ENCODE data around the gene KCNQ4. TPM values are rescaled to one million over a fixed set of nuclear protein-coding genes. Genes with fewer than 3 reads are reported as not detected.

The KCNQ4 gene
- total RNA-seq, 1 donor from 2014 or later = under 0.01 TPM

DNA sequence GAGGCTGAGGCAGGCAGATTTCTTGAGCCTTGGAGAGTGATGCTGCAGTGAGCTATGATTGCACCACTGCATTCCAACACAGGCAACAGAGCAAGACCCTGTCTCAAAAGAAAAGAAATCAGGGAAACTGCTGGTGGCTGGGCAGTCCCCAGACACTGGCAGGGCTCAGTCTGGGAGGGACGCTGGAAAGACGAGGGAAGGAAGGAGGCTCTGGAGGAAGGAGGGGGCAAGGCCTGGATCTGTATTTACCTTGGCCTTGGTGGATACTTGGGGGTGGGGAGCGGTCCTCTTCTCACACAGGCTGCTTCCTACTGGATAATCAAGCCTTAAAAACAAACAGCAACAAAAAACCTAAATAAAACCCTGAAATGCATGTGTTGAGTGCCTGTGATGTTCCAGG is 24.4 kb downstream of the KCNQ4 start:
- Histone ChIP-seq H3K27me3 (ENCODE audit: control insufficient read depth, insufficient read depth, low read length) (peaks cover 1% of the 10 kb centered on the region), H3K36me3 (ENCODE audit: control insufficient read depth, insufficient read depth, low read length) (no peaks in the 10 kb centered on the region), H3K4me3 (ENCODE audit: low read depth, low read length) (no peak overlapping the region)
- no peak for TF ChIP-seq CTCF (IDR thresholded peaks at IDR 0.05; ENCODE audit: insufficient read depth, low read length, severe bottlenecking)
- no peak for DNase-seq (ENCODE audit: low read depth)
- no peak for FAIRE-seq

DNA sequence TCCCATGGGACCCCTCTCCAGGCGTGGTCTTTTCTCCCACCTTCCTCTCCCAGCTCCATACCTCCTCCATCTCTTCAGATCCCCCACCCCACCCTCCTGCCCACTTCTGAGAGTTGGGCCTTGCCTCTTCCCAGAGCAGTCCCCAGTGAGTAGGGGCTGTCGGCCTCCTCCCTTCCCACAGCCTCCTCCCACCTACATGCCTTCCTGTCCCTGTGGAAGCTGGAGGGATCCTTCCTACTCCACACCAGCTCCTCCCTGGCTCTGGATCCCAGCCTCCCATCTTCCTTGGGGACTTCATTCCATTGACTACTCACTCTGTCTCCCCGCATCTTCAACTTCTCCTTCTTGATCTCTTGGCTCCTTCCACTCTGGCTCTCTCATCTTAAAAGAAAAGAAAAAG is 24.9 kb downstream of the KCNQ4 start:
- peaks cover 1% of the 10 kb centered on the region for H3K27me3 ChIP-seq (ENCODE audit: control insufficient read depth, insufficient read depth, low read length)
- H3K4me3 ChIP-seq (ENCODE audit: low read depth, low read length) = no peak overlapping the region
- no peaks in the 10 kb centered on the region for H3K36me3 ChIP-seq (ENCODE audit: control insufficient read depth, insufficient read depth, low read length)
- DNase-seq (ENCODE audit: low read depth) (no peak), FAIRE-seq (no peak)
- no peak for TF ChIP-seq CTCF (IDR thresholded peaks at IDR 0.05; ENCODE audit: insufficient read depth, low read length, severe bottlenecking)

GRCh38 chr1:40808909-40809308 is 25.3 kb downstream of the KCNQ4 start:
- TF ChIP-seq CTCF (IDR thresholded peaks at IDR 0.05; ENCODE audit: insufficient read depth, low read length, severe bottlenecking) = no peak
- FAIRE-seq (no peak), DNase-seq (ENCODE audit: low read depth) (no peak)
- Histone ChIP-seq H3K36me3 (ENCODE audit: control insufficient read depth, insufficient read depth, low read length) (no peaks in the 10 kb centered on the region), H3K4me3 (ENCODE audit: low read depth, low read length) (no peak overlapping the region), H3K27me3 (ENCODE audit: control insufficient read depth, insufficient read depth, low read length) (peaks cover 1% of the 10 kb centered on the region)

GRCh38 chr1:40810927-40811326 is 27.3 kb downstream of the KCNQ4 start:
- DNase-seq (ENCODE audit: low read depth) (no peak), FAIRE-seq (no peak)
- Histone ChIP-seq H3K27me3 (ENCODE audit: control insufficient read depth, insufficient read depth, low read length) (peaks cover 1% of the 10 kb centered on the region), H3K36me3 (ENCODE audit: control insufficient read depth, insufficient read depth, low read length) (no peaks in the 10 kb centered on the region), H3K4me3 (ENCODE audit: low read depth, low read length) (no peak overlapping the region)
- no peak for TF ChIP-seq CTCF (IDR thresholded peaks at IDR 0.05; ENCODE audit: insufficient read depth, low read length, severe bottlenecking)

DNA sequence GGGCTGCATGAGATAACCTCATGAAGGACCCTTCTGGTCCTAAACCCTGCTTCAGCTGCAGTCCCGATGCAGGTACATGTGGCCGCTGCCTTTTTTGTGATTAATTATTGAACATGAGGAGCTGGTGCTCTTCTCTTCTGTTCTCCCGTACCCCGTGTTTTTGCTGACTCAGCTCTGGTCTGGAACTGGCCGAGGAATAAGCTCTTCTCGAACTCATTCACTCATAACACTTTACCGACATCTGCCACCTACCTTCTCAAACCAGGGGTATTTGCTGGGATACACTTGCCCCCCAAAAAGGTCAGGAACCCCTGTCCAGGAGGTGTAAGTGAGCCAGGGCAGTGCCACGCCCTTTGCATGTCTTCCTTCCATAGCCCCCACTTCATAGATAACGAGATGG is 31.8 kb downstream of the KCNQ4 start:
- FAIRE-seq (no peak), DNase-seq (ENCODE audit: low read depth) (no peak)
- no peak for TF ChIP-seq CTCF (IDR thresholded peaks at IDR 0.05; ENCODE audit: insufficient read depth, low read length, severe bottlenecking)
- H3K27me3 ChIP-seq (ENCODE audit: control insufficient read depth, insufficient read depth, low read length) = peaks cover 10% of the 10 kb centered on the region
- H3K36me3 ChIP-seq (ENCODE audit: control insufficient read depth, insufficient read depth, low read length) = no peaks in the 10 kb centered on the region
- H3K4me3 ChIP-seq (ENCODE audit: low read depth, low read length) = no peak overlapping the region

DNA sequence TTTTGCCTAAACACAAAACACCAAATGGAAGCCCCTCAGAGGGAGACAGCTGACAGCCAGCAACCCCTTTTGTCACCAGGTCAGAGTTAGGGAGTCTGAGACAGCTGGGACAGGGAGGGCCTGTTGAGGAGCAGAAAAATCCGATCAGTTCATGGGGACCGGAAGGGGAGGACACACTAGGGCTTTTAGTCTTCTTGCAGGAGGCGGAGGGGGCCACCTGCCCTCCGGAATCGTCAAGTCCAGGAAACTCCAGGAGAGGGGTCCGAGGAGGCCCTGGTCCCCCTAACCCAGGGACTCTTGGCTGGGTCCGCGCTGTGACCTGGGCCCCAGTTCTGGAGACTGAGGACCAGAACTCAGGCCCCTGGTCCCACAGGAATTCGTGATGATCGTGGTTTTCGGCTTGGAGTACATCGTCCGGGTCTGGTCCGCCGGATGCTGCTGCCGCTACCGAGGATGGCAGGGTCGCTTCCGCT is 34.2 kb downstream of the KCNQ4 start:
- no peak for TF ChIP-seq CTCF (IDR thresholded peaks at IDR 0.05; ENCODE audit: insufficient read depth, low read length, severe bottlenecking)
- no peaks in the 10 kb centered on the region for H3K36me3 ChIP-seq (ENCODE audit: control insufficient read depth, insufficient read depth, low read length)
- DNase-seq (ENCODE audit: low read depth) (no peak), FAIRE-seq (no peak)
- peaks cover 9% of the 10 kb centered on the region for H3K27me3 ChIP-seq (ENCODE audit: control insufficient read depth, insufficient read depth, low read length)
- H3K4me3 ChIP-seq (ENCODE audit: low read depth, low read length) = no peak overlapping the region

All from bronchial epithelial cell (primary cell).